GM18951 (cell line): ENCODE measurements around the gene OPHN1.
"Not testable (repeated sequence)": the region's sequence is repeated elsewhere in the genome, so short reads cannot be mapped to it uniquely, and the experiment has no call there.

Experiments used
- POLR2A ChIP-seq: IDR thresholded peaks from 4 replicates; pipeline ENCODE4 v1.6.1; 2011; ENCODE audit warnings: mild to moderate bottlenecking; ENCODE audit not compliant: insufficient read length, insufficient read depth; ENCODE audit errors: extremely low read depth
- in situ Hi-C: fragments of 300-500 bp; cut with MboI; formaldehyde crosslinking; loops from one replicate; pipeline ENCODE4 v1.12.0; 2022; ENCODE audit warnings: low sequenced_read_pairs, mixed read lengths, inconsistent platforms; ENCODE audit not compliant: unreplicated experiment

OPHN1 gene

DNA sequence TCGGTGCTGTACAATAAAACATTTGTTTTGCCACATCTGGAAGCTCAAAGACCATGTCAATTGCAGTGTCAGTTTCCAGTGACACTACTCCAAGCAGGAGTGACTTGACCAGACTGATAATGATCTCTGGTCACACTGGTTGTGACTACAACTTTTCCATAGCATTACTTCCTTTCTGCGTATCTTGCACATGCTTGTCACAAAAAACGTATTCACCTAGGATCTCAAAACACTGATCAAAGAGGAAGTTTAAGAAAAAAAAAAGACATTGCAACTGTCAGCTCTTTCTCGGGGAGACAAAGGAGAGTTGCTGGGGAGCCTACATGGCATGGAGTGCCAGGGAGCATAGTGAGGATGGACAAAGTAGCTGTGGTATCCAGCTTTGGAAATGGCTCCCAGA, 60.6 kb downstream of the OPHN1 start:
- in situ Hi-C loops, result no loop called here
- TF ChIP-seq POLR2A, result no peak

- TF ChIP-seq POLR2A, result no peak
- in situ Hi-C loops, result no loop called here
These were observed 63.7 kb downstream of the OPHN1 start for GRCh38 chrX:68369559-68369958.

- in situ Hi-C loops, result no loop called here
- no peak for TF ChIP-seq POLR2A
These were observed 68.0 kb downstream of the OPHN1 start for GRCh38 chrX:68365341-68365740.

DNA sequence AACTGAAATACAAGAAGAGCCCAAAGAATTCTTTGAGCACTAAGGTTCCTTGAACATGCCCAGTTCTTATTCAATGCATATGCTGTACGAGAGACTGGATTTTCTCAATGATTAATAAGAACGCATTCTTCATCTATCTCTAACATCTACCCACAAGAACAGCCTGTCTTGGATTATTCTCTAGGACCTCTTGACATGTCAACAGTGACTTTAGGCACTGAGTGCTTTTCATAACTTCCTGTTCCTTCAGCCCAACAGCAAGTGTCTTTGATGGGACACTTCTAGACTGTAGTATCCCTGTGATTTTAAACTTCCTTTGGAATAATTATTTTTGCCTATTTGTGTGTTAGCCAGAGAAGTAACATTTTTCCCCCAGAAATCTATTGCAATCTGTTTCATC, 69.3 kb downstream of the OPHN1 start:
- TF ChIP-seq POLR2A, result no peak
- in situ Hi-C loops, result no loop called here

- TF ChIP-seq POLR2A, result no peak
- in situ Hi-C loops, result no loop called here
These were observed 74.6 kb downstream of the OPHN1 start for GRCh38 chrX:68358679-68359078.

DNA sequence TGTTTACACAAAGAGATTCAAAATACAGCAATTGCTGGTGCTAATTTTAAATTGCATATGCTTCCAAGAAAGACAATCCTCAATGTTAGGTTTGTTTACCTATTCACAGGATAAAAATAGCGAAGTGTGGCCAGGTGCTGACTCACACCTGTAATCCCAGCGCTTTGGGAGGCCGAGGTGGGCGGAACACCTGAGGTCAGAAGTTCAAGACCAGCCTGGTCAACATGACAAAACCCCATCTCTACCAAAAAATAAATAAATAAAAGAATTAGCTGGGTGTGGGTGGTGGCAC, 77.7 kb downstream of the OPHN1 start:
- no peak for TF ChIP-seq POLR2A

DNA sequence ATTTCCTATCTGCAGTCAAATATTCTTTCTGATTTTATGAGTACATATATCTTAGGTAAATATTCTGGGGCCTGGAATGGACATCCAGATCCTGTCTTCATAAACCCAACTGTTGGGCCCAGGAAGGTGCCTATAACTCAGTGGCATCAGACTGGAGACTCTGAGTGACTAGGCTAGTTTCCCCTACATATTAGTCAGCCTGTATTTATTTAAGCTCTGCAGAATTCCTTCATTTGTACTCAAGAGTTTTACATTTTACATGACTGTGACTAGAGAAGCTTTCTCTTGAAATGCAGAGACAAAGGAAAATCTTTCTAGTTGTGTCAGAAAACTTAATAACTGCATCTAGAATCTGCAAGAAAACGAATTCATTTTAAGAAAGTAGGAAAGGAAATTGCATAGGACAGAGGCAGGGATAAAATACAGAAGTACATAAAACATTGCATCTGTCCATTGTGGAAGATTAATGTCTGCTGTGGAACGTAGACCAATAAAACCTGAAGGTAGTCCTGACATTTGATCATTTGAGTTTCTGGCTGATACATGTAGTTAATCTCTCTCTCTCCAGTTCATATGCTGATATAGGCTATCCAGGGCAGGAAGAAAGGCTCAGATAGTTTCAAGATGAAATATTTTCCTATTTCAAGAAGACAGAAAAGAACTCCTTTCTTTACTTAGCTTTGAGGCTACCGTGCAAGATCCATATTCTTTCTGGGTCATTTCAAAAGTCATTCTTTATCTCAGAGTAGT, 78.2 kb downstream of the OPHN1 start:
- in situ Hi-C loops, result no loop called here
- TF ChIP-seq POLR2A, result no peak

More for the DNA sequence above, 77.7 kb downstream of the OPHN1 start:
- in situ Hi-C loops, result no loop called here

DNA sequence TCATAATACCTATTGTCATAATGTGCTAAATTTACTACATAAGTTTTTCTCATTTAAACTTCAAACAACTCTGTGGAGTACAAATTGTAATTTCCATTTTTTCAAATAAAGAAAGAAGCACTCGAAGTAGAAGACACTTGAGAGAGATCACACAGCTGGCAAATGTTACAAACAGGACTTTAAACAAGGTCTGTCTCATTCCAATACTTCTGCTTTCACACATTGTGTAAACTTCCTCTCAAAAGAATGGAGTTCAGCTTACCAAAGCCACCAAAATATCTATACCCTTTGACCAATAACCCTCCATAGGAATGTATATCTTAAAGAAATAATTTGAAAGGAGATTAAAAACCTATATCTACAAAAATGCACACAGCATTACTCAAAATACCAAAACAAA, 88.3 kb downstream of the OPHN1 start:
- in situ Hi-C loops, result no loop called here
- no peak for TF ChIP-seq POLR2A

DNA sequence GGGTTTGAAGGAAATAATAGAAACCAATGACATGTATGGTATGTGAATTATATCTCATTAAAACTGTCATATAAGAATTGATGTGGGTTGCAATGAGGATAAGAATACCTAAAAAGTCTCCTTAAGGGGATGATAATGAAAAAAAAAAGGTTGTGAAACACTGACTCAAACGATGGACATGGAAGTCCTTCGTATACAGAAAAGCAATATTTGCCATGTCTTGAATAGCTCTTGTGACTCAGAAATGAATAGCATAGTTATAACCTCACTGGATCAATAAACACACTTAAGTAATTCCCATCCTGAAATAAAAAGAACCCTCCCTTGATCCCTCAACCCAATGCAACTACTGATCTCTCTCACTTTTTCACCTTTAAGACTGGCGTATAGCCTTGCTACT, 89.7 kb downstream of the OPHN1 start:
- in situ Hi-C loops, result no loop called here
- TF ChIP-seq POLR2A, result no peak

DNA sequence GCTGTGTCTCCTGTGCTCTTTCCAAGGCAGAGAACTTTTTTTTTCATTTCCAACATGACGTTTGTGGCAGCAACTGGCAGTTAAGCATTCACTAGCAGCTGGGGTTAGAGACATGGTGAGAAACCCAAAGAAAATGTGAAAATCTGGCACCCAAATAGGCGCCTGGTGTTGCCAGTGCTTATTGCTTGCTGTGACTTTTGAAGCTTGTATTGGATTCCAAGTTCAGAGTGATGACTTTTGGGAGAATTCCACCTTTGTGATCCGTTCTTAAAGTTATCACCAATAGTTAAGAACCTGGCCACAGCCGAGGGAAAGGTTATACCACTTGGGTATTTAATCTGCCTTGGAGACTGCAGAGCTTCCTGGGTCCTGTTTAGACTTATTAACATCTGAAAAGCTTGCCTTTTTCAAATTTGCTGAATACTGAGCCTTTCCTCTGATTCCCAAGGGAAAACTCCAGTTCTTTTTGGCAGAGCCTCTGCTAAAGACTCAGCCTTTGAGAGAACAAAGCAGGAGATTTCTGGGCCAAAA, 101.0 kb downstream of the OPHN1 start:
- in situ Hi-C loops, result no loop called here
- TF ChIP-seq POLR2A, result no peak

GRCh38 chrX:68326841-68327240, 106.5 kb downstream of the OPHN1 start:
- in situ Hi-C loops, result not testable (repeated sequence)

- TF ChIP-seq POLR2A, result no peak
- in situ Hi-C loops, result no loop called here
These were observed 125.5 kb downstream of the OPHN1 start for GRCh38 chrX:68307769-68308168.

DNA sequence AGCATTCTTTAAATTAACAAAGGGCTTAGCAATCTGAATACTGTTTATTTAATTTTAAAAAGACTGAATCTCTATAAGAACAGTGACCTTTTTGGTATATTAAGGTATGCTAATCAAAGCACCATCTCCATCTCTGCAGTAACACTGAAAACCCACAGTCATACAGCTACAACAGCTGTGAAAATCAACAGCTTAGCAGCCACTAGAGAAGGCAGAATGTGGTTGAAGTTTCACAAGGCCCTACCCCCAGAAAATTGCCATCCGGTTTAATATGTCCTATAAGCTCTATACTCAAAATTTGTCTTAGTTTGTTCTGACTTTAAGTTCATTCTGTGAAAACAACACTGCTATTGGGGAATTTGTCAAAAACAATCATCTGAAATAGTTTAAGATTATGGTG, 128.7 kb downstream of the OPHN1 start:
- TF ChIP-seq POLR2A, result no peak
- in situ Hi-C loops, result no loop called here

- in situ Hi-C loops, result no loop called here
- TF ChIP-seq POLR2A, result no peak
These were observed 133.4 kb downstream of the OPHN1 start for GRCh38 chrX:68299898-68300297.

- TF ChIP-seq POLR2A, result no peak
- in situ Hi-C loops, result no loop called here
These were observed 140.8 kb downstream of the OPHN1 start for GRCh38 chrX:68292471-68292870.
